PC-9 (cell line): ENCODE results near the gene LAMTOR4. TPM values are rescaled to one million over a fixed set of nuclear protein-coding genes. Genes with fewer than 3 reads are reported as not detected.
"Not testable (repeated sequence)": the region's sequence is repeated elsewhere in the genome, so short reads cannot be mapped to it uniquely, and the experiment has no call there.

ENCODE experiments used
- BruUV-seq: library from RNA; stranded (reverse); fragments of 400-500 nt; replicated peaks from 2 replicates; lab custom pipeline; 2021; lab: Mats Ljungman, UMichigan
- CTCF ChIA-PET: fragments of 300-600 bp; sonication (Branson Sonifier 250); formaldehyde crosslinking; loops from one replicate; lab custom pipeline; 2022; ENCODE audit warnings: antibody characterized with exemption; lab: Charles Lee
- POLR2A ChIA-PET: fragments of 300-600 bp; sonication (Branson Sonifier 250); formaldehyde crosslinking; loops from one replicate; lab custom pipeline; 2022; ENCODE audit warnings: antibody characterized with exemption; ENCODE audit not compliant: unreplicated experiment; lab: Charles Lee
- DNase-seq, 2 experiments: peaks; one replicate each; pipeline versions ENCODE4 v3.0.0 to v3.0.0-alpha.2; 2015 to 2022; ENCODE audit warnings: mixed read lengths in 1 of 2
- H2AFZ ChIP-seq: fragments of 200-600 bp; sonication (generic); 2 replicates; pipeline ENCODE4 v1.8.1; 2017; ENCODE audit warnings: antibody characterized with exemption
- H3F3A ChIP-seq: fragments of 200-600 bp; sonication (generic); 2 replicates; pipeline ENCODE4 v1.8.1; 2017; ENCODE audit warnings: antibody characterized with exemption, mild to moderate bottlenecking, low read depth; ENCODE audit not compliant: insufficient read depth
- H3K27ac ChIP-seq: fragments of 200-600 bp; sonication (generic); 2 replicates; pipeline ENCODE4 v1.6.1; 2016; ENCODE audit warnings: mixed run types
- H3K27me3 ChIP-seq: fragments of 200-600 bp; sonication (generic); 2 replicates; pipeline ENCODE4 v1.6.1; 2016; ENCODE audit warnings: low read depth, mixed run types; ENCODE audit not compliant: insufficient read depth
- H3K36me3 ChIP-seq: fragments of 200-600 bp; sonication (generic); 2 replicates; pipeline ENCODE4 v1.6.1; 2016; ENCODE audit warnings: low read depth, mixed run types
- H3K4me1 ChIP-seq: fragments of 200-600 bp; sonication (generic); replicated peaks from 2 replicates; pipeline ENCODE4 v1.6.1; 2016; ENCODE audit warnings: mixed run types; ENCODE audit not compliant: insufficient read depth
- H3K4me2 ChIP-seq: fragments of 200-600 bp; sonication (generic); 2 replicates; pipeline ENCODE4 v1.6.1; 2017; ENCODE audit warnings: mixed run types
- H3K4me3 ChIP-seq: fragments of 200-600 bp; sonication (generic); 2 replicates; pipeline ENCODE4 v1.6.1; 2016; ENCODE audit warnings: mixed run types
- H3K79me2 ChIP-seq: fragments of 200-600 bp; sonication (generic); 2 replicates; pipeline ENCODE4 v1.6.1; 2017; ENCODE audit warnings: low read depth, mixed run types
- H3K9me2 ChIP-seq: fragments of 200-600 bp; sonication (generic); 2 replicates; pipeline ENCODE4 v1.8.1; 2017; ENCODE audit warnings: mild to moderate bottlenecking; ENCODE audit not compliant: insufficient read depth
- H3K9me3 ChIP-seq: fragments of 200-600 bp; sonication (generic); 2 replicates; pipeline ENCODE4 v1.8.1; 2016; ENCODE audit warnings: low read depth; ENCODE audit not compliant: insufficient read depth
- H4K20me1 ChIP-seq: fragments of 200-600 bp; sonication (generic); 2 replicates; pipeline ENCODE4 v1.8.1; 2017; ENCODE audit not compliant: insufficient read depth
- CTCF ChIP-seq: fragments of 200-600 bp; sonication (generic); conservative IDR thresholded peaks from 2 replicates; pipeline ENCODE4 v1.6.1; 2017; ENCODE audit warnings: mixed run types, antibody characterized with exemption, mild to moderate bottlenecking, moderate library complexity
- EZH2 ChIP-seq: fragments of 200-600 bp; sonication (generic); IDR thresholded peaks from 2 replicates; pipeline ENCODE4 v1.8.0; 2017; ENCODE audit warnings: antibody characterized with exemption, low read depth
- intact Hi-C: fragments of 100-400 bp; cut with micrococcal nuclease; formaldehyde crosslinking; loops from one replicate; pipeline ENCODE4 v1.10.0; 2022; ENCODE audit not compliant: unreplicated experiment
- total RNA-seq: library from RNA; stranded (reverse); gene quantifications from 2 replicates; pipeline ENCODE4 v1.2.3, GENCODE V29; 2021

LAMTOR4 gene
- total RNA-seq, 1 experiment from 2014 or later: 160 TPM

GRCh38 chr7:100191775-100192174 is 43.1 kb downstream of the LAMTOR4 start:
- Histone ChIP-seq H4K20me1 (no peaks in the 10 kb centered on the region), H2AFZ (no peak overlapping the region), H3K79me2 (no peaks in the 10 kb centered on the region), H3K4me2 (peak overlapping the region; percentile 38), H3F3A (peaks cover 11% of the 10 kb centered on the region), H3K4me3 (no peak overlapping the region), H3K27me3 (no peaks in the 10 kb centered on the region), H3K9me3 (no peaks in the 10 kb centered on the region), H3K9me2 (no peaks in the 10 kb centered on the region), H3K4me1 (peaks cover 22% of the 10 kb centered on the region), H3K36me3 (no peaks in the 10 kb centered on the region), H3K27ac (peak overlapping the region; percentile 27; the same call in 1 of the 2 replicates)
- peak in 1 of 2 experiments; percentile 80 for DNase-seq
- intact Hi-C loops: no loop called here
- ChIA-PET POLR2A (no interaction called here), CTCF (no interaction called here)
- no TSS peak for BruUV-seq
- TF ChIP-seq CTCF (no peak), EZH2 (no peak)

- BruUV-seq, H2AFZ ChIP-seq, H4K20me1 ChIP-seq, CTCF ChIA-PET, POLR2A ChIA-PET, H3K4me3 ChIP-seq, H3K9me2 ChIP-seq, intact Hi-C loops, H3K36me3 ChIP-seq, H3K9me3 ChIP-seq, H3K79me2 ChIP-seq, H3K27me3 ChIP-seq, DNase-seq: not testable (repeated sequence)
- peaks cover 11% of the 10 kb centered on the region for H3F3A ChIP-seq
- H3K4me2 ChIP-seq: peak overlapping the region; percentile 38; the same call in 1 of the 2 replicates
- peak overlapping the region; percentile 27; the same call in 1 of the 2 replicates for H3K27ac ChIP-seq
- H3K4me1 ChIP-seq: peaks cover 22% of the 10 kb centered on the region
Measured at GRCh38 chr7:100192281-100192862, 43.7 kb downstream of the LAMTOR4 start.

- peaks cover 11% of the 10 kb centered on the region for H3F3A ChIP-seq
- no peaks in the 10 kb centered on the region for H3K9me3 ChIP-seq
- BruUV-seq: no TSS peak
- H3K9me2 ChIP-seq: no peaks in the 10 kb centered on the region
- no peak for DNase-seq
- H3K79me2 ChIP-seq: no peaks in the 10 kb centered on the region
- no peaks in the 10 kb centered on the region for H4K20me1 ChIP-seq
- no peak overlapping the region for H2AFZ ChIP-seq
- H3K4me3 ChIP-seq: no peak overlapping the region
- intact Hi-C loops: no loop called here
- H3K4me2 ChIP-seq: no peak overlapping the region
- peaks cover 22% of the 10 kb centered on the region for H3K4me1 ChIP-seq
- POLR2A ChIA-PET: no interaction called here
- CTCF ChIA-PET: no interaction called here
- TF ChIP-seq EZH2 (no peak), CTCF (no peak)
- no peak overlapping the region for H3K27ac ChIP-seq
- H3K27me3 ChIP-seq: no peaks in the 10 kb centered on the region
- no peaks in the 10 kb centered on the region for H3K36me3 ChIP-seq
Measured at GRCh38 chr7:100192969-100193368, 44.3 kb downstream of the LAMTOR4 start.

GRCh38 chr7:100195222-100195621 is 46.5 kb downstream of the LAMTOR4 start:
- no peak overlapping the region for H2AFZ ChIP-seq
- BruUV-seq: no TSS peak
- H3K36me3 ChIP-seq: no peaks in the 10 kb centered on the region
- CTCF ChIA-PET: no interaction called here
- no peaks in the 10 kb centered on the region for H3K9me2 ChIP-seq
- no peak overlapping the region for H3K4me3 ChIP-seq
- POLR2A ChIA-PET: no interaction called here
- no peak for DNase-seq
- no peak overlapping the region for H3K4me2 ChIP-seq
- H3K9me3 ChIP-seq: no peaks in the 10 kb centered on the region
- no peak for TF ChIP-seq CTCF
- TF ChIP-seq EZH2: no peak
- no peaks in the 10 kb centered on the region for H3K27me3 ChIP-seq
- H3K27ac ChIP-seq: no peak overlapping the region
- H3K79me2 ChIP-seq: no peaks in the 10 kb centered on the region
- no peaks in the 10 kb centered on the region for H4K20me1 ChIP-seq
- H3F3A ChIP-seq: peaks cover 11% of the 10 kb centered on the region
- H3K4me1 ChIP-seq: peaks cover 22% of the 10 kb centered on the region
- intact Hi-C loops: no loop called here

GRCh38 chr7:100195901-100196322 is 47.2 kb downstream of the LAMTOR4 start:
- H3K4me2 ChIP-seq, BruUV-seq, CTCF ChIA-PET, H3K4me3 ChIP-seq, H3K79me2 ChIP-seq, POLR2A ChIA-PET, H3K9me3 ChIP-seq, H4K20me1 ChIP-seq, H3K9me2 ChIP-seq, DNase-seq, intact Hi-C loops, H3K36me3 ChIP-seq, H2AFZ ChIP-seq, H3K27me3 ChIP-seq, H3K27ac ChIP-seq: not testable (repeated sequence)
- peaks cover 18% of the 10 kb centered on the region for H3K4me1 ChIP-seq
- H3F3A ChIP-seq: peaks cover 11% of the 10 kb centered on the region
